ENCODE results near the gene SLC24A2. TPM values are rescaled to one million over a fixed set of nuclear protein-coding genes. Genes with fewer than 3 reads are reported as not detected.

Gene SLC24A2
- under 1 TPM in 1 of 4 donors, not detected in 3; under 0.01 TPM for total RNA-seq

DNA sequence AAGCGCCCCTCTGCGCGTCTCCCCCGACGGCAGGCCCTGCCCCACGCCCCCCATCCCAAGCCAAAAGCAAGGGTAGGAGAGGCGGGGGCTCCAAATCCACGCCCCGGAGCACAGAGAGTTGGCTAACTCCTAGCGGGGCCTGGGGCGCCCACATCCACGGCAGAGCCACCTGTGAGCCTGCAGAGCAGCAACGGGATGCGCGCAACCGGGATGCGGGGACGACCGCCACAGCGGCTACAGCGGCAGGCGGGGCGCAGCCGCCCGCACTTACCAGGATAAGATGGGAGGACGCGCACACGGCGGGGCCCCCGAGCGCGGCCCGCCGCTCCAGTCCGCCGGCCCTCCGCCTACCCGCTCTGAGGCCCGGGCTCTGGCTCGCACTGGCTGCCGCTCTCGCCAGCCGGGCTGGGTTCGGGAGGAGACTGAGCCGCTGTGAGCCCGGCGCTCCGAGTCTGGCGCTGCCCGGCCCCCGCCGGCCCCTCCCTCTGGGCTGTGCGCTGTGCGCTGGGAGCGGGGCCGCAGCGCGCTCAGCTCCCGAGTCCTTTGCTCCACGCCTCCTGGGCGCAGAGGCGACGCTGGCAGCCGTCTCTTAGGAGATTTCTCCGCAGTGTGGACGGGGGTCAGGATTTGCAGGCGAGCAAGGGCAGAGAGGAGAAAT lies at the start of gene SLC24A2:
SLC24A2 (minus strand) TSS at position 424 of the 658 bp plus-strand sequence.
- no peak for TF ChIP-seq CTCF (IDR thresholded peaks at IDR 0.05; ENCODE audit: low read depth)

DNA sequence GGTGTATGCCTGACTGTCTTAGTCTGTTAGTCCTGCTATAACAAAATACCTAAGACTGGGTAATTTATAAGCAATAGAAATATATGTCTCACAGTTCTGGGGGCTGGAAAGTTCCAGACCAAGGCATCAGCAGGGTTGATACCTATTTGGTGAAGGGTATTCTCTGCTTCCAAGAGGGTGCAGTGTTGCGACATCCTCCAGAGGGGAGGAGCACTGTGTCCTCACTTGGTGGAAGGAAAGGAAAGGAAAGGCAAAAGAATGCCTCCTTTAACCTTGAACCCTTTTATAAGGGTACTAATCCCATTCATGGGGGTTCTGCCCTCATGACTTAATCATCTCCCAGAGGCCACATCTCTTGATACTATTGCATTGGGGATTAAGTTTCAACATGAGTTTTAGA lies 42.0 kb upstream of the SLC24A2 start:
- no peak for TF ChIP-seq CTCF (IDR thresholded peaks at IDR 0.05; ENCODE audit: low read depth)

DNA sequence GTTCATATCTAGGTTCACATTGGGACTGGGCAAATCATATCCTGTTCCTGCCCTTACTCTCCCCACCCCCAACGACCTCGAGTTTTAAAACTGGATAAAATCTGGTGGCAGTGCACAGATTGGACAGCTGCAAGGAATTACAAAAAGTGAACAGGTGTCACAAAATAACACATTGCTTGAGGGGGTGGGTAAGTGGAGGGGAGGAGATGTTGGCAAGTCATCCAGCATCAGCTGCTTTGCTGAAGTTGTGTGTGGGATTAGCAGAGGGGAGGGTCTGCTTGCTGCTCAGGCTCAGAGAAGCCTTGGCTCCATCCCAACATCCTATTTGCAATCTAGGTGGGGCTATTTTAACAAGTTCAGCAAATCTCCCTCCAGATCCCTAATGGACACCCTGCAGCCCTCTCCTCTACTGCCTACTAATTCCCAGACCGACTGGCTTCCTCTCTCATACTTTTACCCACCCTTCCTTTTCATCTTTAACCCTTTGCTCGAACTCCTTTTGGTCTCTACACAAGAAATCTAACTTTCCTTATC lies 39.8 kb upstream of the SLC24A2 start:
- TF ChIP-seq CTCF (IDR thresholded peaks at IDR 0.05; ENCODE audit: low read depth), result no peak

DNA sequence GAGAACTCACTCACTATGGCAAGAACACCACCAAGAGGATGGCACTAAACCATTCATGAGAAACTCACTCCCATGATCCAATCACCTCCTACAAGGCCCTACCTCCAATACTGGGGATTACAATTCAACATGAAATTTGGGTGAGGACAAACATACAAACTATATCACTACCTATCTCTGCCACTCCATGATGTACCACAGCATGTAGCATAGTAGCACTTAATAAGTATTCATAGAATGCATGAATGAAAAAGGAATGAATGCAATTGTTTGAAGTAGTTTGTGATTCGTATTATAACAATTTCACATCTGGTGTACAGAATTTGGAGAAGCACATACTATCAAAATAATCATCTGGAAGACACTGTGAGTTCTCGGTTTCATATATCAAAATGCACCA lies 27.9 kb upstream of the SLC24A2 start:
- TF ChIP-seq CTCF (IDR thresholded peaks at IDR 0.05; ENCODE audit: low read depth), result no peak

DNA sequence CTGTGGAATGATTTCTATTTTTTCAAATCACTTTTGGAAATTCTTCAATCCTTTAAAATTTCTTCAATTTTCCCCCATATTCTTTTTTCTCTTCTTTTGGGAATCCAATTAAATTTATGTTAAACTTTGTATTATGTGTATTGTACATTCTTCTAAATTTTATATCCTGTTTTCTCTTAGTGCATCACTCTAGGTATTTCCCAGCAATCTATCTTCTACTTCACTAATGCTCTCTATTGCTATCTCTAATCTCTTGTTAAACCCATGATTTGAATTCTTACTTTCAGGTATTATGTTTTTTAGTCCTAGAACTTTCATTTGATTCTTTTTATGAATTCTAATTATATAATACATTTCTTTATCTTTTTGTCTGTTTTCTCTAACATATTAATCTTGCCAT lies 23.4 kb upstream of the SLC24A2 start:
- no peak for TF ChIP-seq CTCF (IDR thresholded peaks at IDR 0.05; ENCODE audit: low read depth)

DNA sequence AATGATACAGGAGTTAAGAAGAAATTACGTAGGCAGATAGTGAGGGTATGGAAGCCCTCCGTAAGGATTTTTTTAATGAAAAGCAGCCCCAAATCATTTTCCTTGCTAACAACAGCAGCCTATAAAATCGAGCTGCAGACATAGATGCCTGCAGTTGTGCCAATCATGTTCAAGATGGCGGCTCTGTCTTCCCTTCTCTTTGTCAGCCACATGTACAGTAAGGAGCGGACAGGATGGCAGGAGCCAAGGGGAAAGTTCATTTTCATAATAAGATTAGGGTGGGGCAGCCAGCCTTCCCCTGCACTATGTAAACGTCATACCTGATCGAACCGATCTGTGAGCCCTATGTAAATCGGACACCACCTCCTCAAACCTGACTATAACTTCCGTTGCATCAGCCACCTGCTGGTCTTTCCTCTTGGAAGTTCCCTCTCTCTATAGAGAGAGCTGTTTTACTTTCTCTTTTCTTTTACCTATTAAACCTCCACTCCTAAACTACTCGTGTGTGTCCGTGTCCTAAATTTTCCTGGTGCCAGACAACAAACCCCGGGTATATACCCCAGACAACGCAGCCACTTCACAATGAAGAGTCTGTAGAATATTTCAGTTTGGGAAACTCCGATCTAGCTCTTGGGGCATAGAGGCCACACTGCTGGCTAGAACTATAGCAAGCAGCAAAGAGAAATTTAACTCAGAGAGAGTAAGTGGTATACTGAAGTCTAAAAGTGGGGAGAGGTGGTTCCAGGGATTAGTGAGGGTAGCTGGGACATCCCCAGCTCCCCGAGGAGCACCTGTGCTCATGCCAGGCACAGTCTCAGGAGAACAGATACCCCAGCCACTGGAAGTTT lies 20.8 kb upstream of the SLC24A2 start:
- no peak for TF ChIP-seq CTCF (IDR thresholded peaks at IDR 0.05; ENCODE audit: low read depth)

DNA sequence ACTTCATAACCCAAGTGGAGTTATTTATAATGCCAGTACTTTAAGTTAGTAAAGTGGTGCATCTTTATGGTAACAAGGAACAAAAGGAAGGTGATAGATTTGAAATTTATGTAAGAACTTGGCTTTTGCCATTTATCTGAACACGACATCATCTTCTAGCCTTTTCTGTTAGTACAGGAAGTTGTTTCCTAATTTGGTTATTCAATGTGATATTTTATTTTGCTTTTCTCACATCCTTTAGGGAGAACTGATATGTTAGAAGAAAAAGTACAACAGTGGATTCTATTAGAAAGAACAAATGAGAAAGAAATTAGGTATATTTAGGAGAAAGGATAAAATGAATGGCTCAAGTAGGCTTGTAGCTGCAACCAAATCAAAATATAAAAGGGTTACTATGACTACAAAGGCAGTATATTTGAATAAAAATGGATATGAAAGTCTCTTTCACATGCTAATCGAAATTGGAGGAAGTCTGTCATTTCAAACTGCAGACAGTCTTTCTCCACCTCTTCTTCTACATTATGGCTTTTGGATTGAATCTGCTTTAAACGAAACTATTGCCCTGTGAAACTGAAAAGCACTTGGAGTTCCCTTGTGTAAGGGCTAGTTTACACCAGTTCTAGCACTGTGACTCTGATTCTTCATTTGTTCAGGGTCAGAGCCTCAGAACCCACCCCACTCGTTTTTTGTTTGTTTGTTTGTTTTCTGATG lies 18.5 kb upstream of the SLC24A2 start:
- TF ChIP-seq CTCF (IDR thresholded peaks at IDR 0.05; ENCODE audit: low read depth), result no peak
